IPS-11a (cell line): ENCODE results near the gene PTPN1.
"Not testable (repeated sequence)": the region's sequence is repeated elsewhere in the genome, so short reads cannot be mapped to it uniquely, and the experiment has no call there.

ENCODE experiments used
- H3K4me3 ChIP-seq: one replicate; pipeline ENCODE4 v1.5.1; 2013; ENCODE audit warnings: low read depth, low read length, control low read depth

Gene PTPN1

GRCh38 chr20:50587291-50587961, 77.2 kb downstream of the PTPN1 start:
- H3K4me3 ChIP-seq, result no peak overlapping the region

DNA sequence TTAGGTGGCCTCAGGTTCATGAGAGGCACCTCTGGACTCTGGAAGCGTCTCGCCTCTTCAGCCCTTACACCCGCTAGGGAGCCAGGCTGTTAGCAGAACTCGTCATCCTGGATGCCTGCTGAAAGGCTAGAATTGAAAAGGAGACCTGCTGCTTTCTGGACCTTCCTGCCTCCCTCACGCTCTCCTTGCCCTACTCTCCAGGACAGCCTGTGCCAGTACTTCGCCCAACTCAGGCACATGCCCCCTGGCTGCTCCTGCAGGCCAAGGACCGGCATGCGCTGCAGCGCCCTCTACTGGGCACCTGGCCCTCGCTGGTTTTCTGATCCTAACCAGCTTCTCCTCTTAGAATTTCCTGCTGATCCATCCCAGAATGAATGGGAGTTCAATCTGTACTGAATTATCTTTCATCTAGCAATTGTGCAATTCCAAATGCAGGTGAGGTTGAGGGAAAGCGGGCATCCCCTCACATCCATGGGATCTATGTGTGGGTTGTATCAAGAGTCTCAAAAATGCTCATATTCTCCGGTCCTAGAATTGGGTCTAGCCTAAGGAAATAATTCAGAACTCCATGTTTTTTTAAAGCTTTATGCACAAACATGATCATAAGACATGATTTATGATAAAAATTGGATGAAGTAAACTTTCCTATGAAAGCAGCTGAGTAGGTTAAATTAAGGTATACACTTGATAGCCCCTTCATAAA, 78.0 kb downstream of the PTPN1 start:
- no peak overlapping the region for H3K4me3 ChIP-seq

DNA sequence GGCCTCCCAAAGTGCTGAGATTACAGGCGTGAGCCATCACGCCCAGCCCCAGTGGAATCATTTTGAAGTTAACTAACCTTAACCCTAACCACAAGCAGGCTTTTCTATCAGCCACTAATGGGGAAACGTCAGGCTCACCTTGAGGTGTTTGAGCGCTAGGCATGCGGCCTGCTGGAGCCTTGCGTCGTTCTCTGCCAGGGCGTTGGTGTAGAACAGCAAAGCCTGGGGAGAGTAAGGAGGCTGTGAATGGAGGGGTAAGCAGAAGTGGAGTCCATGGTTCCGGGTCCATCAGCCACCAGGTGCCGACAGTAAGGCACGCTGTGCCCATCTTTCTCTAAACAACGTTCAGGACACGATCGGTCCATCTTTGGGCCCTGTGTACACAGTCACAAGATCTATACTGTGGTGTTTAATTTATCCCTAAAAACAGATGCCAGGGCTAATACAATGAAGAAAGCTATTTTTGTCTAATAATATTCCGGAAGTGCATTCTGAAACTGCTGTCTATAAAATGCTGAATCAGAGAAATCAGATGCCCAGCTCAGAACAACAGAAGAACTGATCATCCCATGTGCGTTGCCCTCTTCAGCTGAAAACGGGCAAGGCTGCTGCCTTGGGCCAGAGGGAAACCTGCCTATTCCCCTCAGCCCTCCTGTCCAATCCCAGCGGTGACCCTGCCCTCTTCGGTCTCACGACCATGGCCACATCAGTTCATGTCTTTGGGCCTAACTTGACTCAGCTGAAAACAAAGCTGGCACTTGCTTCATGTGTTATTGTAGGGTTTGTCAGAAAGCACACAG, 79.6 kb downstream of the PTPN1 start:
- H3K4me3 ChIP-seq, result no peak overlapping the region

GRCh38 chr20:50590348-50590664, 80.1 kb downstream of the PTPN1 start:
- no peak overlapping the region for H3K4me3 ChIP-seq

- no peak overlapping the region for H3K4me3 ChIP-seq
Observed at GRCh38 chr20:50591233-50591852, 81.2 kb downstream of the PTPN1 start.

- H3K4me3 ChIP-seq, result no peak overlapping the region
Observed at GRCh38 chr20:50592282-50593004, 82.3 kb downstream of the PTPN1 start.

DNA sequence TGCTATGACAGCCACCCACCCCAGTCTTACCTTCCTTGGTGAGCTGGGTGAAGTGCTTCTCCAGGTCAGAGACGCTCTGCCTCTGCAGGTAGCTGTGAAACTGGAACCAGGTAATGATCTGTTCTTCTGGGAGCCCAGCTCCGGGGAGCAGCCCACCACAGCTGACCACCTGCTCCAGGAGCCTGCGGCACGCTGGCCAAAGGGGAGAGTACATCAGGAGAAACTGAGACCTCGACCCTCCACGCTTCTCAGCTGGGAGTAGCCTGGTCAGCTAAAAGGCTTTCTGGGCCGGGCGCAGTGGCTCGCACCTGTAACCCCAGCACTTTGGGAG, 82.8 kb downstream of the PTPN1 start:
- no peak overlapping the region for H3K4me3 ChIP-seq

DNA sequence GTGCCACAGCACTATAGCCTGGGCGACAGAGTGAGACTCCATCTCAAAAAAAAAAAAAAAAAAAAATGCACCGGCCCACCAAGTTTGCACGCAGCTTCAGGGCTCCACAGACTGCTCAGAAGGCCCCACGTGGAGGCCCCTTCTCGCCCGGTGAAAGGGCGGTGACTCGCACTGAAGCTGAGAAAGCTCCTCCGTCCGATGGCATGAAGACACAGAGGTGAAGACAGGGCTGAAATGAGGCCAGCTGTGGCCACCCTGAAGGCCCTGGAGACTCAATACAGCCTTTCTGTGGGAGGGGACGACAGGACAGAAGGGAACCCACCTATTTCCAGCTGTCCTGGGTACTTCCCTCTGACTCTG, 84.0 kb downstream of the PTPN1 start:
- no peak overlapping the region for H3K4me3 ChIP-seq

DNA sequence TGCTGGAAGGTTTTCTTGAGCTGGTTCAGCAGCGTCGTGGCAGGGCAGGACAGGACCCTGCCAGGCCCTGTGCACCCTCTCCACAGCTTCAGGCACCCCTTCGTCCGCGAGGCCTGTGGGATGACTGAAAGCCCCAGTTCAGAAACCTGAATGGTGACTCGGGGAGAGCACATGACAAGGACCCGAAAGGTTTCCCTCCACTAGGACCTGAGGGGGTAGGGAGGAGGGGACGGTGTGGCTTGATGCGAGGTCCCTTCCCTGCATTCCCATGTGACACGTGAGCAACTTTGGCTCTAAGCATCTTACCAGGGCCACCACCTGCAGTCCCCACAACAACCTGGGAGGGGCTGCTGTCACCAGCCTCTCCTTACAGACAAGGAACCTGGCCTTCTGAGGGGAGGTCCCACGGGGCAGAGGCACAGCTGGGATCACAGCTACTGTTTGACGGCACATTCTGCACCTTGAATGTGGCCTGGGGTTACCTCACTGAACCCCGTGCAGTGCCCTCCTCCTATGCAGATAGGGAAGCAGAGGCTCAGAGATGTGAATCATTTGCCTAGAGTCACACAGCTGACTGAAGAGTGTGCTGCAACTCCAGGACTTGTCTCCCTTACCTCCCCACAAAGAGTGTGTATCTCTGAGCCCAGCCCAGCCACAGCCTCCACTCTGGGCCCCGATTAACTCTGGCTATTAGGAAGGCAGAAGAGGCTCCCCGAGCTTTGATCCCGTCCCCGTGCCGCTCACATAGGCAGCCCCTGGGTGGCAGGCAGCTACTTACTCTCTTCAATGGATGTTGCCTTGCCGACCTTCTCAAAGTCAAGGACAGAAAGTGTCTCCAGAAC, 84.6 kb downstream of the PTPN1 start:
- H3K4me3 ChIP-seq, result no peak overlapping the region

- no peak overlapping the region for H3K4me3 ChIP-seq
Observed at GRCh38 chr20:50595433-50595895, 85.3 kb downstream of the PTPN1 start.

GRCh38 chr20:50595988-50596693, 86.0 kb downstream of the PTPN1 start:
- no peak overlapping the region for H3K4me3 ChIP-seq

- no peak overlapping the region for H3K4me3 ChIP-seq
Observed at GRCh38 chr20:50596694-50597021, 86.5 kb downstream of the PTPN1 start.

DNA sequence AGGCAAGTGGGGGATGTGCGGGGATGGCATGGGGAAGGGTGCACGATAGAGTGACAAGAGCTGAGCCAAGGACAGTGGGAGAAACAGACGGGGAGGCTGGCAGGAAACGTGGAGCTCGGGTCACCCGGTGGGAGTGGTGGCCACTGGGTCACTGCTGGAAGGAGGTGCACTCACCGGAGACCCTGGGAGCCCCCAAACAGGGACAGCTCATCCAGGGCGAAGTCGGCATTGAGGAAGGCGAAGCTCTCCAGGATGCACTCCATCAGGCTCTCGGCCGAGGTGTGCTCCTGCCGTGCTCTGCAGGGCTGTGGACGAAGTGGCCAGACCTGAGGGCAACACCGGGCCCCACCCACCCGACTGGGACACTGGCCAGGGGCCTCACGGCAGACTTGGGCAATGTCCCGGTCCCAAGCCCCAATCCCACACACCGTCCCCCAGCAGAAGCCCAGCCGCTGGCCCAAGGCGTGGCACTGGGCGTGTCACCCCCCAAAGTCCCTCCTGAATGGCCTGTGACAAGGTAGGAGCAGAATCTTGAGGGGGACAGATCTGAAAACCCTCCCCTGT, 87.3 kb downstream of the PTPN1 start:
- no peak overlapping the region for H3K4me3 ChIP-seq

GRCh38 chr20:50598074-50598473, 87.9 kb downstream of the PTPN1 start:
- no peak overlapping the region for H3K4me3 ChIP-seq

GRCh38 chr20:50598768-50599167, 88.6 kb downstream of the PTPN1 start:
- H3K4me3 ChIP-seq, result not testable (repeated sequence)

- H3K4me3 ChIP-seq, result no peak overlapping the region
Observed at GRCh38 chr20:50600281-50600895, 90.2 kb downstream of the PTPN1 start.

GRCh38 chr20:50601511-50602431, 91.6 kb downstream of the PTPN1 start:
- H3K4me3 ChIP-seq, result no peak overlapping the region
